Measurements from ENCODE around the gene SPATA1.
"Not testable (repeated sequence)": the region's sequence is repeated elsewhere in the genome, so short reads cannot be mapped to it uniquely, and the experiment has no call there.

Gene SPATA1

DNA sequence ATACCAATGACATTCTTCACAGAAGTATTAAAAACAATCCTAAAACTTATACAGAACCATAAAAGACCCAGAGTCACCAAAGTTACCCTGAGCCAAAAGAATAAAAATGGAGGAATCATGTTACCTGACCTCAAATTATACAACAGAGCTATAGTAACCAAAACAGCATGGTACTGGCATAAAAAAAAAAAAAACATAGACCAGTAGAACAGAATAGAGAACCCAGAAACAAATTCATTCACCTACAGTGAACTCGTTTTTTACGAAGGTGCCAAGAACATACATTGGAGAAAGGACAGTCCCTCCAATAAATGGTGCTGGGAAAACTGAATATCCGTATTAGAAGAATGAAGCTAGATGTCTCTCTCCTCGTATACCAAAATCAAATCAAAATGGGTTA lies 2.8 kb downstream of the SPATA1 start:
- DNase-seq = no peak

DNA sequence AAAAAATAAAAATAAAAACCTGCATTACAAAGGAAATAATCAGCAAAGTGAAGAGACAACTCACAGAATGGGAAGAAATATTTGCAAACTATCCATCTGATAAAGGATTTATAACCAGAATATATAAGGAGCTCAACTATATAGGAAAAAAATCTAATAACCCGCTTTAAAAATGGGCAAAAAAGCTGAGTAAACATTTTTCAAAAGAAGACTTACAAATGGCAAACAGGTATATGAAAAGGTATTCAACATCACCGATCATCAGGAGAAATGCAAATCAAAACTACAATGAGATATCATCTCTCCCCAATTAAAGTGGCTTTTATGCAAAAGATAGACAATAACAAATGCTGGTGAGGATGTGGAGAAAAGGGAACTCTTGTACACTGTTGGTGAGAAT lies 4.0 kb downstream of the SPATA1 start:
- DNase-seq = no peak

GRCh38 chr1:84510668-84511067 lies 4.5 kb downstream of the SPATA1 start:
- no peak for DNase-seq

DNA sequence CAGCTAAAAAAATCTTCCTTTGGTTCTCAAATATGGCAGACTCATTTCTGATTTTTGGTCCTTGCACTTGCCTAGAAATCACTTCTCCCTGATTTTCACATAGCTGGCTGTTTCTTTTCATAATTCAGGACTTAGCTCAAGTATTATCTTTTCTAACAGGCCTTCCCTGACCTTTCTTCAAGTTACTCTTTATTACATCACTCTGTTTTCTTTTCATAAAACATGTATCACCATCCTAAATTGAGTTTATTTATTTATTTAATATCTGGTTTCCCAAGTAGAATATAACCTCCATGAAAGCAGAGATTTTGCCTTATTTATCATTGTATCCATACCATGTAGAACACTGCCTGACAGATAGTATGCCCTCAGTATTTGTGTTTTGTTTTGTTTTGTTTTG lies 18.4 kb downstream of the SPATA1 start:
- no peak for DNase-seq

DNA sequence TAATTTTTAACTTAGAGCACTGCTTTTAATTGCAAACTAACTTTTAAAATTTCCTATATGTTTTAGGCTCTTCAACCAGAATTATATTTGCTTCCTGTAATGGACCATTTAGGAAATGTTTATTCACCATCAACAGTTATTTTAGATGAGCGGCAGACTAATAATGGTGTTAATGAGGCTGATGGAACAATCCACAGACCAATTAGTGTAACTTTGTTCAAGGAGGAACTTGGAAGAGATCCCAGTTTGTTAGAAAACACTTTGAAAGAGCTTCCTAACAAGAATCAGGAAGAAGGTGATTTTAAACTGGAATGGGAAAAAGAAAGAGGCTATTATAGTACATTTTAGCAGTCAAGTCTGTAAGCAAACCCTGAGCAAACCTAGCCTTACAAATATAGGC lies 19.6 kb downstream of the SPATA1 start:
- no peak for DNase-seq

DNA sequence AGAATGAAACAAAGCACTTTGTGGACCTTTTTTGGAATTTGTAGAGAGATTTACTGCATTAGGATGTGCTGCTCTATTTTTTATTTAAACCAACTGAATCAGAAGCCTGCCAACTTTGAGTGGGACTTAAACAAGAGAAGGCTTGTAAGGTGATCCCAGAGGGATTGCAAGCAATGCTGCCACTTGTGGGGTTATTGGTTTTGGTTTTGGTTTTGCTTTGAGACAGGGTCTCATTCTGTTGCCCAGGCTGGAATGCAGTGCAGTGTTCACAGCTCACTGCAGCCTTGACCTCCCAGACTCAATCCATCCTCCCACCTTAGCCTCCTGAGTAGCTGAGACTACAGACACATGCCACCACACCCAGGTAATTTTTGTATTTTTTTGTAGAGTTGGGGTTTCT lies 32.4 kb downstream of the SPATA1 start:
- no peak for DNase-seq

- DNase-seq = no peak
Observed at GRCh38 chr1:84539972-84540371, 33.8 kb downstream of the SPATA1 start.

- DNase-seq = no peak
Observed at GRCh38 chr1:84540759-84541158, 34.6 kb downstream of the SPATA1 start.

DNA sequence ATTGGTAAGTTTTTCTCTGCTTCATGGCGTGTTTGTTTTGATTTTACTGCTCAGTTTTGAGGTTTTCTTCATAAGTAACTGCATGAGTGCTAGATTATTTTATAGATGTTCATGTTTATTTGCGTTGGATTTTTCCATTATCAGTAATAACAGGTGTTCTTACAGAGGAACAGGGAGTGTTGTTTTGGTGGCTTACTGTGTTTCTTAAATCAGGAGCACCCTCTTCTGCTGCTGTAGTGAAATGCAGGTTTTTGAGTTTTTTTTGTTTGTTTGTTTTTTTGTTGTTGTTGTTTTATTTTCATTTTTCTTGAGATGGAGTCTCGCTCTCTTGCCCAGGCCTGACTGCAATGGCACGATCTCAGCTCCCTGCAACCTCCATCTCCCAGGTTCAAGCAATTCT lies 35.5 kb downstream of the SPATA1 start:
- DNase-seq = no peak

DNA sequence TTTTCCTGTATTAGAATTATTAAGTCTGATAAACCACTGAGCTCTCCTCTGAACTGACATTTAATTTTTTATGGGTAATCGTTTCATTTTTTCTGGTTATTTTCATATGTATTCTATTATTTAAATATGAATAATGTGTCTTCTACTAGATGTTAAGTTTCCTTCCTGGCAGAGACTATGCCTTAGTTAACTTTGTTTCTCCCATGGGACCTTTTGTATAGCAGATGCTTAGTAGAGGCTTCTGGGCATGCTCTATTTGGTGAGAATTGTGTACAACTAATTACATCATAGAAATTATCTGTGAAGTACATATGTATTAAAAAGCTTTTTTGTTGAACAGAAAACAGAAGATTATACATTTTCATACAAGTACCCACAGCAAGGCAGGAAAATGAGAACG lies 44.6 kb downstream of the SPATA1 start:
- no peak for DNase-seq

DNA sequence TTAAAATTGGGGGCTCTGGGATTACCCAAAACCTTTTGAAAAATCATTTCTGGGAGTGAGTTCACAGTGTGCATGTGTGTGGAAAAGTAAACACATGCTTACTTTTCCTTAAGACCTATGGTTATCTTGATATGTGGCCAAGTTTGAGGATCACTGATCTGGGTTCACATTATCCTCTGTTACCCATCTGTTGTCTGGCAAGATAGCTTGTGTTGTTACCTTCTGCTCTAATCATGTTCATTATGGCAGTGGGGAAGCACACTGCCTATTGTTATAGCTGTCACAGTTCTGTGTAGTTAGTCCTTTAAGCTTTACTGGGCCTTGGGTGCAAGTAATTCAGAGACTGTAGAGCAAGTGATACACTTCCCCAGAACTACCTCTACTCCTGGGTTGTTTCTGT lies 63.0 kb downstream of the SPATA1 start:
- DNase-seq = no peak

DNA sequence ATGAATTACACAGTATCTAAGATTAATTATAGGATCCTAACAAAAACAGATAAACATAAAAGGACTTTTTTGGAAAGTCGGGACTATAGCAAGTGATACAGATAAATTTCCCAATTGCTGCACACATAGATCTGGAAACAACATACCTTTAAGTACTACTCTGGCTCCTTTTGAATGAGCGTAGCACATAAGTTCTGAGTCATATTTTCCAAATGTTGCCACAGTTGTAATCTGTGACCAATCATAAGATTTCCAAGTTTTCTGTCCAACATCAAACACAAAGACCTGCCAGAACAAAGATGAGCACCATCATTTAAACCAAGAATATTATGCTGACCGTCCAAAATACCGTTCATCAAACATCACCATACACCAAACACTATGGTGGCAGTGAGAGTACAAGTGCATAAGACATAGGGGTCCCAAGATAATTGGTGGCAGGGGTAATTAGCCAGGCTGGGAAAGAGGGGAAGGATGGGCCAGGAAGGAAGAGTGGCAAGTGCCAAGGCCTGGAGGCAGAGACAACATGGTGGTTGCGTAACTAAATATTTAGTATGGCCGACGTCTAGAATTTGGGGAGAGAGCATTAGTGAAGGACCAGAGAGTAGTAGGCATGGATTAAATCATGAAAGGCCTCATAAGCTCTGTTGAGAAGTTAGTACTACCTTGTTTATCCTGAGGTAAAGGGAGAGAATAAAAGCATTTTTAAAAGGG lies 64.4 kb downstream of the SPATA1 start:
- no peak for DNase-seq

DNA sequence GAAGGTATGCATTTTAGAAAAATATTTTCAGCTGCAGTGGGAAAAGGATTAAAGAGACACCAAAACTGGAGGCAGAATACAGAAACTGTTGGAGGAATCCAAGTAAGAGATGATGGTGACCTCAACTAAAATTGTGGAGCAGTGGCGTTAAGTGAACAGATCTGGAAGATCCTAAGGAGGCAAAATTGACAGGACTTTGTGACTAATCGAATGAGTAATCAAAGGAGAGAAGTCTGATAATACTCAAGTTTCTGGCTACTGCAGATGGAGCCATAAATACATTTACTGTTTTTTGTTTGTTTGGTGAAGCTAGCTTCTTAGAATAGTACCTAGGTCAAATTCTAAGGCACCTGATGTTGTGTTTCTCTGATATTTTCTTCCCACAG lies 65.0 kb downstream of the SPATA1 start:
- DNase-seq = no peak

- DNase-seq = no peak
Observed at GRCh38 chr1:84573481-84573966, 67.3 kb downstream of the SPATA1 start.

GRCh38 chr1:84573967-84574842 lies 68.0 kb downstream of the SPATA1 start, which contains the start of gene CTBS:
CTBS (minus strand) TSS chr1:84574440; CDS start chr1:84574415, 25 bp downstream.
- DNase-seq = peak; percentile 83

GRCh38 chr1:84574936-84575335 lies 68.8 kb downstream of the SPATA1 start:
- DNase-seq = no peak

- no peak for DNase-seq
Observed at GRCh38 chr1:84581648-84582047, 75.5 kb downstream of the SPATA1 start.

DNA sequence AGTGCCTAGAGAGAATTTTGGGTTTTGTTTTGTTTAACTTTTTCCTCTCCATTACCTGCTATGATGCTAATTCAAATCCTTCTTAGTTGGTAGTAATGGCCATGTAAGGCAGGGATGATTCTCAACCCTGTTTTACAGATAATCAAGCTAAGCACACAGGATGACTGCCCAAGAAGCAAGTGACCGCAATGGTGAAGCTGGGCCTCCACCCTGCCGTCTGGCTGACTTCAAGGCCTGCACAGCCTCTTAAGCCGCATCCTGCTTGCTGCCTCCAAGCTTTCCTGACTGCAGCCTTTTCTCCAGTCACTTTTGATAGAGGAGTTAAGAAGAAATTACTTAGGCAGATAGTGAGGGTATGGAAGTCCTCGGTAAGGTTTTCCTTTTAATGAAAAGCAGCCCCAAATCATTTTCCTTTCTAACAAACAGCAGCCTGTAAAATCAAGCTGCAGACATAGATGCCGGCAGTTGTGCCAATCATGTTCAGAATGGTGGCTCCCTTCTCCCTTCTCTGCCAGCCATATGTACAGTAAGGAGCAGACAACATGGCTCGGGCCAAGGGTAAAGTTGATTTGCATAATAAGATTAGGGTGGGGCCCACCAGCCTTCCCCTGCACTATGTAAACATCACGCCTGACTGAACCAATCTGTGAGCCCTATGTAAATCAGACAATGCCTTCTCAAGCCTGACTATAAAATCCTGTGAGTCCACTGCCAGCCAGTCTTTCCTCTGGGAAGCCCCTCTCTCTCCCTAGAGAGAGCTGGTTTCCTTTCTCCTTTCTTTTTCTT lies 76.8 kb downstream of the SPATA1 start:
- no peak for DNase-seq

DNA sequence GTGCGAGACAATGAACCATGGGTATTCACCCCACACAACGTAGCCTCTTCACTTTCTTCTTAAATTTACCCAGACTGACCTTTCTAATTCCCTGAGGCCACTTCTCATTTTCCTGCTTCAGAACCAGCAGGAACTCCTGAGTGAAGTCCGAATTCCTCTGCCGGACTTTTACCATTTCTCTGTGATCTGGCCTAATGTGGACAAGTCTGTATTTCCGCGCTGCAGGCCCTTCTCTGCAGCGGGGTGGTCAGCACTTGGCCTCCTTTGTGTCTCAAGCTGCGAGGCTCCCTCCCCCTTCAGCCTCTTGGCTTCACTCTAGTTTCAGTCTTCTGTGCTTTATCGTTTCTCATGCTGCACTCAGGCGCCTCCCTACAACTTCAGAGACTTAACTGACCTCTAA lies 77.5 kb downstream of the SPATA1 start:
- DNase-seq = no peak

DNA sequence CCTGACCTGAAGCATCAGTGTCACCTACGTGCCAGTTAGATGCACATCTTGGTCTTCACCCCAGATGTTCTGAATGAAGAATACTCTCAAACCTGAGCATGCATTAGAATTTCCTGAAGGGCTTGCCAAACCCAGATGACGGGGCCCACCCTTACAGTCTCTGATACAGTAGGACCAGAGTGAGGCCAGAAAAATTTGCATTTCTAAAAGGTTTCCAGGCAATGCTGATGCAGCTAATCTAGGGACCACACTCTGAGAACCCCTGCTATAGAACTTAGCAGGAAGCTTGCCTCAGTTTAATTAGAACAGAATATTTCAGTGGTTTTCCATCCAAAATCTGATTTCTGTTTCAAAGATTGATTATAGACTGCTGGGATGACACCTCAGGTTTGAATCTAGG lies 77.9 kb downstream of the SPATA1 start:
- DNase-seq = no peak

DNA sequence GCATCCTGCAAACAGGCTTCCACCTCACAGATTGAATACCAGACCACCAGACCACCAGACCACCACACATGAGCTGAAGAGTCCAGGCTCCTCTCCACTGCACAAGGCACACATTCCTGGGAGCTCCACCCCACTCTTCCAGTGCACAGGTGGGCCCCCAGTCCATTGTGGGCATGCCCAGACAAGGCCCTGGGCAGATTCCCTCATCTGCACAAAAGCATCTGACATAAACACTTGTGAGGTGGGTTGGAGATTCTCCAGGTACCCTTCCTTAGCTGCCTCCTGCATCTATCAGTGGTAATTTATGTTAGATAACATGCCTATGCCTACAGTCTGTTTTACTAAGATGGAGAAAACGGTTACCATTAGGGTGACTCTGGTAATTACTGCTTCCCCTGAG lies 79.6 kb downstream of the SPATA1 start:
- no peak for DNase-seq

GRCh38 chr1:84587099-84587498 lies 80.9 kb downstream of the SPATA1 start:
- no peak for DNase-seq

- DNase-seq = not testable (repeated sequence)
Observed at GRCh38 chr1:84594959-84595358, 88.8 kb downstream of the SPATA1 start.

All from stimulated activated CD4-positive, alpha-beta T cell treated with anti-CD3 and anti-CD28 coated beads, Interleukin-4, amount 100 ng/mL, for 24 hours (primary cell).